GM13976 (cell line): ENCODE measurements around the gene FKBP9.
"Not testable (repeated sequence)": the region's sequence is repeated elsewhere in the genome, so short reads cannot be mapped to it uniquely, and the experiment has no call there.

Experiments
- DNase-seq: peaks from one replicate; pipeline ENCODE4 v3.0.0; 2012; ENCODE audit warnings: low spot score
- CTCF ChIP-seq: IDR thresholded peaks from 2 replicates; pipeline ENCODE4 v1.5.1; 2012; ENCODE audit warnings: borderline replicate concordance, mild to moderate bottlenecking; ENCODE audit not compliant: insufficient read depth; ENCODE audit errors: extremely low read depth, missing control alignments, control extremely low read depth
- in situ Hi-C: fragments of 300-500 bp; cut with MboI; formaldehyde crosslinking; loops from one replicate; pipeline ENCODE4 v1.12.0; 2022; ENCODE audit warnings: low sequenced_read_pairs, mixed read lengths, inconsistent platforms; ENCODE audit not compliant: unreplicated experiment

FKBP9 gene

GRCh38 chr7:32952876-32953275 lies 4.4 kb upstream of the FKBP9 start:
- in situ Hi-C loops = no loop called here

GRCh38 chr7:32958046-32959025 lies 1.1 kb downstream of the FKBP9 start:
- no peak for TF ChIP-seq CTCF
- peak; percentile 36 for DNase-seq

More at GRCh38 chr7:32952876-32953275, 4.4 kb upstream of the FKBP9 start:
- no peak for TF ChIP-seq CTCF
- no peak for DNase-seq

GRCh38 chr7:32963880-32964301 lies 6.7 kb downstream of the FKBP9 start:
- DNase-seq, in situ Hi-C loops: not testable (repeated sequence)

More at GRCh38 chr7:32958046-32959025, 1.1 kb downstream of the FKBP9 start:
- in situ Hi-C loops = no loop called here

- DNase-seq, in situ Hi-C loops: not testable (repeated sequence)
Observed at GRCh38 chr7:32964461-32965159, 7.4 kb downstream of the FKBP9 start.

- in situ Hi-C loops, DNase-seq: not testable (repeated sequence)
Observed at GRCh38 chr7:32966489-32967267, 9.4 kb downstream of the FKBP9 start.

GRCh38 chr7:32967268-32967582 lies 10.0 kb downstream of the FKBP9 start:
- DNase-seq, in situ Hi-C loops: not testable (repeated sequence)

GRCh38 chr7:32971967-32972366 lies 14.7 kb downstream of the FKBP9 start:
- in situ Hi-C loops, DNase-seq: not testable (repeated sequence)

- DNase-seq, in situ Hi-C loops: not testable (repeated sequence)
Observed at GRCh38 chr7:32977159-32977558, 19.9 kb downstream of the FKBP9 start.

GRCh38 chr7:32979246-32979645 lies 22.0 kb downstream of the FKBP9 start:
- DNase-seq, in situ Hi-C loops: not testable (repeated sequence)

GRCh38 chr7:32979902-32980301 lies 22.7 kb downstream of the FKBP9 start:
- DNase-seq, in situ Hi-C loops: not testable (repeated sequence)

- in situ Hi-C loops, DNase-seq: not testable (repeated sequence)
Observed at GRCh38 chr7:32988148-32988547, 30.9 kb downstream of the FKBP9 start.

GRCh38 chr7:32991068-32991585 lies 33.9 kb downstream of the FKBP9 start:
- DNase-seq, in situ Hi-C loops: not testable (repeated sequence)

- DNase-seq, in situ Hi-C loops: not testable (repeated sequence)
Observed at GRCh38 chr7:32991975-32992700, 34.9 kb downstream of the FKBP9 start.

GRCh38 chr7:32992750-32993149 lies 35.5 kb downstream of the FKBP9 start:
- DNase-seq, in situ Hi-C loops: not testable (repeated sequence)

GRCh38 chr7:32997956-32998355 lies 40.7 kb downstream of the FKBP9 start:
- in situ Hi-C loops, DNase-seq: not testable (repeated sequence)
